GM21825 (cell line): ENCODE results near the gene EZR.

Source experiments
- ATAC-seq: cut with Tn5 transposase; IDR thresholded peaks from one replicate; pipeline ENCODE4 v1.9.1; 2021; ENCODE audit warnings: mild to moderate bottlenecking, moderate library complexity; ENCODE audit not compliant: unreplicated experiment

EZR gene

GRCh38 chr6:158819977-158820622, 932 bp upstream of the EZR start:
- no peak for ATAC-seq

DNA sequence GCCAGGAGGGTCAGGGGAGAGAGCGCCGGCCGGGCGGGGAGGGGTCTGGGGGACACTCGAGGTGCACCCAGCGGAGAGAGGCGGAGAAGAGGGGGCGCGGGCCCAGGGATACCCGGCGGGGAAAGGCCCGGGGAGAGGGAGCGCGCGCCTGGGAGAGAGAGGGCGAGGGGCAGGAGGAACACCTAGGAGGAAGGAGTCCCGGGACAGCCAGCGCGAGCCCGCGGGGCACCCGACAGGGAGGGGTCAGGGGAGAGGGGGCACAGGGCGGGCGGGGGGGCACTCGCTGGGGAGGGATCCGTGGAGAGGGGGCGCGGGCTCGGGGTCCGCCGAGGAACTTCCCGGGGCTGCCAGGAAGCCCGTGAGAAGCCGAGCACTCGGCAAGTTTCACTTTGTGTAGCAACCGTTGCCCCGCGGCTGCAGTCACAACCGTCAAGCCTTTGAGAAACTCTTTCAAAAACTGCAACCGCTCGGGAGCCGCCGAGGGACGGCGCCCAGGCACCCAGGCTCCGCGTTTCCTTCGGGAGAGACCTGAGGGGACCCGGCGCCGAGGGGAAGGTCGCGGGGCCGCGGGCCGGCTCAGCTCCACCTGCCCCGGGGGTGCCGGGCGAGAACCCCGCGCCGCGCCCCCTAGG, 471 bp downstream of the EZR start:
- ATAC-seq, result peak; percentile 17

DNA sequence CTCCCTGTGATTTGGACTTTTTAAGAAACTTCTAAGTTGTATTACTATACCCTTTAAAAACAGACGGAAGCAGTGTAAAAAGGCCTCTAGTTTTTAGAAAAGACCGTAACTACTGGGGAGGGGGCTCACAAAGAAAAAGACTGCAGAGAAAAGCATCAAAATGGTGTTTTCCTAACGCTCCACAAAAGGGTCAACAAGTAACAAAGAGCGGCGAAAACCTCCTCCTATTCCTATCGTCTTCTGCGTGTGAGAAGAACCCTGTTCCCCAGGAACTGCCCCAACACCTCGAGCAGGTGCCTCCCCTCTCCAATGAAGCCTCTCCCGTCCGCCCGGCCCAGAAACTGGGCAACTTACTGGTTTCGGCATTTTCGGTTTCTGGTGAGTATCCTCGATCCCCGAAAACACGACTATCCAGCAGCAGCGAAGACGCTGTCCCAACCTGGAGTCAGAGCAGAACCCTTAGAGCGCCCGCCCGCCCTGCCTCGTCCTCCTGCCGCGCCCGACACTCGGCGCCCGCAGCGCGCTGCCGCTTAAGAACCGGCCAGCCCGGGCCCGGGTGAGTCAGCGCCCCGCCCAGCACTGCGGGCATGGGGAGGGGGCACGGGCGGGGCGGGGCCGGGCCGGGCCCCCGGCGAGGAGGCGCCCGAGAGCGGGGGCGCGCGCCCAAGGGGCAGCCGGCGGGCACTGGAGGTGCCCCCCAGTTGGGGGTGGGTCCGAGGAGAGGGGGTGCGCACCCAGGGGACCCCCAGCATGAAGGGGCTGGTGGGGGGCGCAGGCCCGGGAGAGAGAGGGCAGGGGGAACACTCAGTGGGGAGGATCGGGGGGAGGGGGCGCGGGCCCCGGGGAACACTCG, 1.2 kb downstream of the EZR start:
- ATAC-seq, result peak; percentile 38

DNA sequence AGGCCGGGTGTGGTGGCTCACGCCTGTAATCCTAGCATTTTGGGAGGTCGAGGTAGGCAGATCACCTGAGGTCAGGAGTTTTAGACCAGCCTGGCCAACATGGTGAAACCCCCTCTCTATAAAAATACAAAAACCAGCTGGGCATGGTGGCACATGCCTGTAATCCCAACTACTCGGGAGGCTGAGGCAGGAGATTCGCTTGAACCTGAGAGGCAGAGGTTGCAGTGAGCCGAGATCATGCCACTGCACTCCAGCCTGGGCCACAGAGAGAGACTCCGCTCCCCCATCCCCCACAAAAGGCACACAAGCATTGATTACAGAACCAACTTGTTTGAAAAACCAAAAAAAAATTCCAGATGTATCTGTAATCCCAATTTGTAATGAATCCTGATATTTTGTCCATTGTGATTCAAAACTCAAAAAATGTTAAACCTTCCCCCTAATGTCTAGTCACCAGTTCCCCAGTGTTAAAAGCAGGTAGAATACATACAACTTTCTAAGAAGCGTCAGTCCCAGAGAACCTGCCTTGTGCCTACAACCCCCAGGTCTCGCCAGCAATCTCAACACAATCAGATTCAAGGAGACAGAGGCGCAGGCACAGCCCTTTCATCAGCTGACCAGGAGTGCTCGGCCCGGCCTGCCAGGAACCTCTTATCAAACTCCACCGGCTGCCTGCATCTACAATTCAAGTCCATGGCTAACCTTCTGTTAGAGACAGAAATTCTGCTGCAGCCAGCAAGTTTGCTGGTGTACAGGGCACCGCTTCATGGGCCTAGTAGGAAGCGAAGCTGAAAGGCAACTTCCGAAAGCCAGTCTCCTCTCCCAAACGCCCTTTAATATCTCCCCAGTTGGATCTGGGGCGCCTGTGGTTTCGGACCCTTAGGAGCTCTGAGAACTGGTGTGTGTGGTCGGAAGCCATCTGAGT, 2.1 kb downstream of the EZR start:
- ATAC-seq, result no peak

DNA sequence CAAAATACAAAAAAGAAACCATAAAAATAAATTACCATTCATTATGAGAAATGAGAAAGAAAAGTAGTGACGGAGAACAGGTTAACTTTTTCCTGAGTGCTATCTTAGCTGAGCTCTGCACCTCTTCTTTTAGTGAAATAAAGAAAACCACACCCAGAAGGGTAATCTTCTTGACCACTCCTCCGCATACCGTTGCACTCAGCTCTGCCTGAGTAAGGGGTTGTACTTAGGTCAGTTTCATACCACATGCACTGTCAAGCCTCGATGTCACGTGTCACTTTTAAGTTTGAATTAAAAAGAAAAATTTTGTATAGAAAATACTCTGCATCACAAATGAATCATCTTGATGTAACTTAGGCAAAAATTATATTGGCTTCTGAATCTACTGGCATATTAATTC, 2.8 kb downstream of the EZR start:
- no peak for ATAC-seq

GRCh38 chr6:158815907-158816306, 3.3 kb downstream of the EZR start:
- no peak for ATAC-seq

- no peak for ATAC-seq
Measured at GRCh38 chr6:158815379-158815724, 3.8 kb downstream of the EZR start.

DNA sequence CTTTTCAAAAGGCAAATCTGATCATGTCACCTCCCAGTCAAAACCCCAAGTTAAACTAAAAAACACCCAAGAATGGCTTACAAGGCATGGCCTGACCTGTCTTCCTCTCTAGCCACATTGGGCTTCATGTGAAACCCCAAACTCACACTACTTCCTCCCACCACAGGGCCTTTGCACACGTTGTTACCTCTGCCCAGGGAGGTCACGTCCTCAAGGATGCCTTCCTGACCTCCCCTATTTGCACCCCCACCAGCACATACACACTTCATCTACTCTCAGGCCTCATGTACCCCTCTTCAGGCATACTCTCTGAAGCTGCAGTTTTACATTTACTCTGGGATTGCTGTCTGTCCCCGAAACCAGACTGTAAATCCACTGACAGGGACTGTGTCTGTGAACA, 6.1 kb downstream of the EZR start:
- ATAC-seq, result no peak

- no peak for ATAC-seq
Measured at GRCh38 chr6:158812611-158813010, 6.6 kb downstream of the EZR start.

- no peak for ATAC-seq
Measured at GRCh38 chr6:158810155-158811095, 8.7 kb downstream of the EZR start.

GRCh38 chr6:158808941-158809678, 10.1 kb downstream of the EZR start:
- ATAC-seq, result peak; percentile 63

DNA sequence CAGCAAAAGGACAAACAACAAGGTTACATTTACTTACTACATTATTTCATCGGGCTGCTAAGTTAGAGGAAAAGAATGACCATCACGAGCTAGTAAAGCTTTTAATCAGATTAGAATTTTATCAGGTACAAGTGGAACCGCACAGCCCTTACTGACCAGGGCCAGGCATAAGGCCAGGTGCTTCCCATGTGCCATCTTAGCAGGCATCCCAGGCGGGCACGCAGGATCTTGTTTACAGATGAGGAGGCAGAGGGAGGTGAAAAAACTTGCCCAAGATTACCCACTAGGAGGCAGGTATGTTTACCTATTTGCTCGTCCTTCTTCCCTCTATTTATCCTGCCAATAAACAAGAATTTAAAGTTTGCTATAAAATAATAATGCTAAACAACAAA, 10.7 kb downstream of the EZR start:
- ATAC-seq, result no peak

DNA sequence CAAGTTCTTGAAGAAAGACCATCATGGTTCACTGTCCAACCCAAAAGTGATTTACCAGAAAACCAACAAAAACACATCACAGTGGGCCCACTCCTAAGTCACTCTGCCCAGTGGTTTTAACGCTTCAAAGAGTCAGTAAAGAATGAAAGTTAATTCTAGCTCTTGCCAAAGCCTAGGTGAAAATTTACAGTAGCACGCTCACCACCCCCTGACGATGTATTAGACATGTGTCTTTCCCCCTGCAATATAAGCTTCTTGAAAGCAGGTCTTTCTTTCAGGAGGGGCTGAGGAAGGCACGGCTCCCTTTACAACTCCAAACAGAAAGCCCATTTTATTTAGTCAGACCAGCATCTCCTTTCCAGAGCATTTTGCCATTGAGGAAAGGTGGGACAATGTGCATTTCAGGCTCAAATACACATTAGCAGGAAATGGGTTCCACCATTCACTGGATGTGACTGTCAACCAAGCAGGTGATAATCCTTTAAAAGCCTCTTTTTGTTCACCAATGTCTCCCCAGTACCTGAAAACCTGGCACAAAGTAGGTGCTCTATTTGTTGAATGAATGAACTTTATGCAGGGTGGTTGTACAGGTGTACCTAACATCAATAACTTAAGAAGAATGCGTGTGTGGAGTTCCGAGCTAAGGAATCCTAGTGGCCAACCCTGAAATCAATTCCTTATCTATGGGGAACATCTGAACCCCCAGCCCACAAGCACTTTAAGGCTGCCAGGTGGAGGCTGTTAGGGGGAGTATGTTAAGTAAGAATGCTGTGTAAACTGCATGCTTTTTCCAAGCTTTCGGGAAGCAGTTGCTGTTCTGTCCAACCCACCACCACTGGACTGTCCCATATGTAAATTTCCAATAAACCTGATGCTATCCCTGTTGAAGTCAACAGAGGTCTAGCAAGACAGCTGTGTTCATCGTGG, 11.4 kb downstream of the EZR start:
- ATAC-seq, result no peak

GRCh38 chr6:158805698-158806377, 13.3 kb downstream of the EZR start:
- ATAC-seq, result no peak

DNA sequence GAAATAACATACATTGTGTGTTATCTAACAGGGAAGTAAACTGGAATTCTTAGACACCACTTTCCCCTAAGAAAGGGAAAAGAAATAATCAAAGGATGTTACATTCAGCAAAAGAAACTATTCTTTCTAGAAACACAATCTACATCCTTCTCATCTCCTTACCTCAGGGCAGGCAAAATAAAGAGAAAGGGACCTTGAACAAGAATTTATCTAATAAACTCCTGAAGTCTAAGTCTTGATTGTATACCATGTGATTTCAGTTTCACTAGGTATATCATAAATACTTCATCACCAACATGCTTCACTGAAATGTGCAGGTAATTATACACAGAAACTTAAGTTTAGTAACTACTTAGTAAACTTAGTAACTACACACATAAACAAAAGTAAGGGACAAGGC, 15.0 kb downstream of the EZR start:
- no peak for ATAC-seq

GRCh38 chr6:158803733-158804143, 15.4 kb downstream of the EZR start:
- ATAC-seq, result peak; percentile 63

DNA sequence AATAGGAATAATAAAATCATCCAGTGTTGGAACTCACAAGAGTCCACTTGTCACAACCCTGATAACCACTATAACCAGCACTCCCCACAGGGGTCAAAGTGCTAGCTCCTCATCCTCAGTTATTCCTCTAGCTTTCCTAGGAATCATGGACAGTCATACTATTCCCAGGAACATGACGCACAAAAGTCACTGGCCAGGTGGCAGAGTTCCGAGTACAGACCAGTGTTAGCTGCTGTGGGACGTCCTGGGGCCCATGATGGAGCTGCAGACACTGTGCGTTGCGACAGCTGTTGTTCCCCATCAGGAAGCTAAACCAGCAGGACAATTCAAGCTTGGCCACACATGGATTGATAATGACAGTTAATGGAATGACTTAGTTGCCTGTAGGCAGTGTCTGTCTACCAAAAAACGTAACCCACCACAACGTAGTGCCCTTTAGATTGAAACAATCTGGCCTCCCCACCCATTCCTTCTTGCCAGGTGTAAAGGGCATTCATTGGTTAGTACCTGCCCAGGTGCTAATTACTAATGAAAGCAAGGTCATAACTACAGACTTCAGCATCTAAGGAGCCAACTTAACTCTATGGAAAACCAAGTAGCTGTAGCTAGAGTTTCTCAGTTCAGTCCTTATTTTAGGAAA, 17.4 kb downstream of the EZR start:
- no peak for ATAC-seq
